DND-41 (cell line): ENCODE data around the gene TMEM117.

ENCODE experiments used
- EZH2 ChIP-seq: IDR thresholded peaks from 3 replicates; pipeline ENCODE4 v1.6.1; 2012; ENCODE audit warnings: borderline replicate concordance, low read depth, mild to moderate bottlenecking, moderate library complexity, low read length, inconsistent platforms; ENCODE audit not compliant: severe bottlenecking
- TF ChIP-seq, protein P1 (sequence below): IDR thresholded peaks from 2 replicates; pipeline ENCODE4 v1.5.1; 2012; ENCODE audit warnings: borderline replicate concordance, low read length, moderate library complexity, mild to moderate bottlenecking; ENCODE audit not compliant: poor library complexity, severe bottlenecking; ENCODE audit errors: extremely low read depth

DNA sequence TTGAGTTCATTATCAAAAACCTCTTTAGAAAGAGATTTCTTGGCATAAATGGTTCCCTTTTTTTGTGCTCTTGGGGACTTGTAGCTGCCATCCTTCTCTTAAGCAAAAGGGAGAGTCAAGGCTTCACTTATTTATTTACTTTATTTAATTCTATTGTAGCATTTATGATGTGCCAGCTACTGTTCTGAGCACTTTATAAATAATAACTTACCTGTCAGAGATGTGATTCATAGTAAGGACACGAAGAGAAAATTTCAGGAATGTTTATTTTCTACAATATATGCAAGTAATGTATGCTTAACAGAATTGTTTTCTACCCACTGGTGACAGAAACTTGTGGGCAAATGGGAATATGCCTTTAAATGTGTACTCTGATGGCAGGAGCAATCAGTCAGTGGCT lies 33.3 kb downstream of the TMEM117 start:
- TF ChIP-seq, protein P1, sequence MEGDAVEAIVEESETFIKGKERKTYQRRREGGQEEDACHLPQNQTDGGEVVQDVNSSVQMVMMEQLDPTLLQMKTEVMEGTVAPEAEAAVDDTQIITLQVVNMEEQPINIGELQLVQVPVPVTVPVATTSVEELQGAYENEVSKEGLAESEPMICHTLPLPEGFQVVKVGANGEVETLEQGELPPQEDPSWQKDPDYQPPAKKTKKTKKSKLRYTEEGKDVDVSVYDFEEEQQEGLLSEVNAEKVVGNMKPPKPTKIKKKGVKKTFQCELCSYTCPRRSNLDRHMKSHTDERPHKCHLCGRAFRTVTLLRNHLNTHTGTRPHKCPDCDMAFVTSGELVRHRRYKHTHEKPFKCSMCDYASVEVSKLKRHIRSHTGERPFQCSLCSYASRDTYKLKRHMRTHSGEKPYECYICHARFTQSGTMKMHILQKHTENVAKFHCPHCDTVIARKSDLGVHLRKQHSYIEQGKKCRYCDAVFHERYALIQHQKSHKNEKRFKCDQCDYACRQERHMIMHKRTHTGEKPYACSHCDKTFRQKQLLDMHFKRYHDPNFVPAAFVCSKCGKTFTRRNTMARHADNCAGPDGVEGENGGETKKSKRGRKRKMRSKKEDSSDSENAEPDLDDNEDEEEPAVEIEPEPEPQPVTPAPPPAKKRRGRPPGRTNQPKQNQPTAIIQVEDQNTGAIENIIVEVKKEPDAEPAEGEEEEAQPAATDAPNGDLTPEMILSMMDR, result no peak
- no peak for TF ChIP-seq EZH2
